Measurements from ENCODE around the gene HSD3B7.
A peak's percentile ranks its signal among the peaks of the same experiment; 100 is the strongest.
"Not testable (repeated sequence)": the region's sequence is repeated elsewhere in the genome, so short reads cannot be mapped to it uniquely, and the experiment has no call there.

Gene HSD3B7

GRCh38 chr16:31009894-31010584 lies 25.0 kb downstream of the HSD3B7 start:
- Histone ChIP-seq H3K36me3 (ENCODE audit: control insufficient read depth in 2 of 2, insufficient read depth in 1 of 2, low read length in 2 of 2) (no peaks in the 10 kb centered on the region), H3K9me3 (ENCODE audit: control insufficient read depth, insufficient read depth, low read depth, low read length) (no peaks in the 10 kb centered on the region), H3K27ac (ENCODE audit: extremely low read depth, low read depth, low read length) (no peak overlapping the region), H3K4me3 (ENCODE audit: low read depth, low read length) (no peak overlapping the region), H3K4me1 (ENCODE audit: control insufficient read depth, insufficient read depth, low read length) (no peaks in the 10 kb centered on the region)
- TF ChIP-seq ZFHX2 (tag by site-specific recombination; conservative IDR thresholded peaks at IDR 0.05) (0 out of 2 replicates have a peak, but pooled peaks have one; percentile 35), ZEB2 (tag by site-specific recombination; IDR thresholded peaks at IDR 0.05) (no peak), ZBTB20 (tag by site-specific recombination; IDR thresholded peaks at IDR 0.05) (peak; percentile 49), ZSCAN18 (tag by site-specific recombination; IDR thresholded peaks at IDR 0.05) (peak; percentile 10; the same call in 1 of the 2 replicates), SP3 (tag by site-specific recombination; IDR thresholded peaks at IDR 0.05) (no peak), PRDM1 (tag by site-specific recombination; IDR thresholded peaks at IDR 0.05) (no peak), TCF7L2 (IDR thresholded peaks at IDR 0.05; ENCODE audit: borderline replicate concordance, low read depth, low read length) (no peak)
- ChIA-PET CTCF (no interaction called here), POLR2A (interaction anchor here (0.6 kb wide), 1 partner anchor 425 kb away, joined by 3 read pairs; no protein-coding TSS in a partner anchor)

GRCh38 chr16:31010585-31011325 lies 25.7 kb downstream of the HSD3B7 start, which contains the start of gene STX1B:
Gene STX1B, minus strand, starts transcription at chr16:31010638. Its CDS starts 242 bp downstream, at chr16:31010396.
- TF ChIP-seq GLIS2 (tag by site-specific recombination; IDR thresholded peaks at IDR 0.05) = peak; percentile 34; the same call in 1 of the 2 replicates
- peak; percentile 38; the same call in 1 of the 2 replicates for TF ChIP-seq ZNF335 (tag by site-specific recombination; conservative IDR thresholded peaks at IDR 0.05)
- TF ChIP-seq KLF17 (tag by site-specific recombination; IDR thresholded peaks at IDR 0.05) = 0 out of 2 replicates have a peak, but pooled peaks have one; percentile 24
- no peak for TF ChIP-seq ELK4 (IDR thresholded peaks at IDR 0.05; ENCODE audit: borderline replicate concordance, low read depth, low read length)
- POLR2A ChIA-PET = interaction anchor here (0.6 kb wide), 1 partner anchor 424 kb away, joined by 3 read pairs; no protein-coding TSS in a partner anchor
- no peak within 1 kb of the TSS for H3K27ac ChIP-seq (ENCODE audit: extremely low read depth, low read depth, low read length)
- H3K4me1 ChIP-seq (ENCODE audit: control insufficient read depth, insufficient read depth, low read length) = no peaks in the 10 kb centered on the region
- no peaks in the 10 kb centered on the region for H3K36me3 ChIP-seq (ENCODE audit: control insufficient read depth in 2 of 2, insufficient read depth in 1 of 2, low read length in 2 of 2)
- H3K9me3 ChIP-seq (ENCODE audit: control insufficient read depth, insufficient read depth, low read depth, low read length) = no peaks in the 10 kb centered on the region
- no peak within 1 kb of the TSS; the same call in 1 of the 2 replicates for H3K4me3 ChIP-seq (ENCODE audit: low read depth, low read length)
- CTCF ChIA-PET = interaction anchor here (0.7 kb wide), 1 partner anchor 11 kb away, joined by 4 read pairs; no protein-coding TSS in a partner anchor

GRCh38 chr16:31011815-31012214 lies 26.8 kb downstream of the HSD3B7 start:
- H3K4me3 ChIP-seq (ENCODE audit: low read depth, low read length); H3K36me3 ChIP-seq (ENCODE audit: control insufficient read depth in 2 of 2, insufficient read depth in 1 of 2, low read length in 2 of 2); POLR2A ChIA-PET; H3K4me1 ChIP-seq (ENCODE audit: control insufficient read depth, insufficient read depth, low read length); H3K9me3 ChIP-seq (ENCODE audit: control insufficient read depth, insufficient read depth, low read depth, low read length); H3K27ac ChIP-seq (ENCODE audit: extremely low read depth, low read depth, low read length): not testable (repeated sequence)
- CTCF ChIA-PET = interaction anchor here (1.0 kb wide), 1 partner anchor 14 kb away, joined by 5 read pairs; no protein-coding TSS in a partner anchor
- peak; percentile 81 for TF ChIP-seq ZNF121 (tag by site-specific recombination; IDR thresholded peaks at IDR 0.05)
